Activated CD8-positive, alpha-beta memory T cell treated with anti-CD3 and anti-CD28 coated beads, Interleukin-2, amount 50 U/mL, for 48 hours (primary cell): Measurements from ENCODE around the gene DLG5.
A peak's percentile ranks its signal among the peaks of the same experiment; 100 is the strongest.

Experiments
- DNase-seq: peaks from one replicate; pipeline ENCODE4 v3.0.0-alpha.2; 2020

DLG5 gene

DNA sequence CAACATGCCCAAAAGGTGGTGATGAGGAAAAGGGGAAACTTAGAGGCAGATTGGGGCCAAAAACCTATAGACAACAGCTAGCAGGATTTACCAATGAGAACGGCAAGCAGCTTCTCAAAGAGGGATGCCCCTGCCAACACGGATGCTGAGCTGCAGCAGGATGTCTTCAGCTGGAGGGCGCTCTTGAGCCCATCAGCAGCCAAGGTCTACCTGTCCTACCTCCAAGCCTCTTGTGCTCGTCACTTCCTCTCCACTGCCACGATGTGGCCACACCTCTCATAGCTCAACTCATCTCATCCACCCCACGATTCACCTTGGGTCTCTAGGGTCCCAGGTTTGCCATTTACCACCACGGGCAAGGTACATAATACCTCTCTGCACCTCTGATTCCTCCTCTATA, 36.5 kb downstream of the DLG5 start:
- DNase-seq = no peak

GRCh38 chr10:77889277-77889903, 37.2 kb downstream of the DLG5 start:
- DNase-seq = no peak

- DNase-seq = no peak
These were observed 38.2 kb downstream of the DLG5 start for GRCh38 chr10:77888356-77888703.

- peak; percentile 20 for DNase-seq
These were observed 38.8 kb downstream of the DLG5 start for GRCh38 chr10:77887631-77888355.

DNA sequence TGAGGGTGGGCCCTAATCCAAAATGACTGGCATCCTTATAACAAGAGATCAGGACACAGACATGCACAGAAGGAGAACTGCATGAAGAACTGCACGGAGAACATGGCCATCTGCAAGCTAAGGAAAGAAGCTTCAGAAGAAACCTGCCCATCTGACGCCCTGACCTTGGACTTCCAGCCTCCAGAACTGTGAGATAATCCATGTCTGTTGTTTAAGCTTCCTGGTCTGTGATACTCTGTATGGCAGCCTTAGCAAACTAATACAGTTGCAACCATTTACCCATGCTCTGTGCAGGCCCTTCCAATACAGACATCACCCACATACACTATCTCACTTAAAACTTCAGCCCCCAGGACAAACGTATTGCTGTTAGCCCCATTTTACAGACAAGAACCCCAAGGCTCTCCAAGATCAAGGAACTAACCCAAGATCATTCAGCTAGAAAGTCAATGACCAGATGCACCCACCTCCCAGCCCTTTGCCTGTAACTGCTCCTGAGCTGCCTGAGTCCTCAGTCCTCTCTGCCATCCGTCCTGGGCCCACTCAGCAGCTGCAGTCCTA, 39.7 kb downstream of the DLG5 start:
- no peak for DNase-seq

GRCh38 chr10:77884181-77884580, 42.4 kb downstream of the DLG5 start:
- no peak for DNase-seq

DNA sequence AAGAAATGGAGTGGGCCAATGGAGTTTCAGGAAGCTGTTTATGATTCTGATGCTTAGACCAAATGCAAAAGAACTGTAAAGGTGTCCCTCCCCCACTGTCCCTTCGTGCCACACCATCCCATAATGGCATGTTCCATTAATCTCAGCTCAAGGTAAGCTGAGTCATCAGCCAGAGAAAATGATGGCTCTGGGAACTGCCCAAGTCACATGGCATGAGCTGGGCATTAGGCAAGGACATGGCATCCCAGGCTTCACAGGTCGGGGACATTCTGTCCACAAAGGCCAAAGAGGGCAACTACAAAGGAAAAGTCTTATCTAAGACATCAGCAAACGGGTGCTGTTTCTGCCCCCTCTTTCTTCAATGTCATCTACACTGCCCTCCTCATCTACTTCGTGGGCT, 44.9 kb downstream of the DLG5 start:
- no peak for DNase-seq

DNA sequence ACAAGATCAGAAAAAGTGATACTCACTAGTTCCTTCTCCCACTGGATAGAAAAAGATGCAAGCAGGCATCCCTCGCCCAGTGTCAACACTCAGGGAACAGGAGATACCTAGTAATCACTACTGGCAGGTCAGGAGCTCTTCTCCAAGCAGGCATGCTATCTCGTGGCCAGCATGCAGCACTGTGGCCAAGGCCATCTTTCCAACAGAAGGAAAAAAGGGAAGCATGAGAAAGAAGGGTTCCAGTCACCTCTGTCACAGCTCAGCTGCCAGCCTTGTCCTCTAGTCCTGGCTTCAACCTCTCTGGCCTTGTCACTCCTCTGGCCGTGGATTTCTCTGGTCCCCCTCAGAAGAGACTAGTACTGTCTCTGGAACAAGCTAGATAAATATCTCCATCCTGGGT, 45.3 kb downstream of the DLG5 start:
- no peak for DNase-seq

- DNase-seq = no peak
These were observed 46.8 kb downstream of the DLG5 start for GRCh38 chr10:77879710-77880109.

GRCh38 chr10:77879065-77879464, 47.5 kb downstream of the DLG5 start:
- DNase-seq = no peak

GRCh38 chr10:77877441-77878344, 48.9 kb downstream of the DLG5 start:
- peak; percentile 58 for DNase-seq

- DNase-seq = no peak
These were observed 50.8 kb downstream of the DLG5 start for GRCh38 chr10:77875730-77876129.

DNA sequence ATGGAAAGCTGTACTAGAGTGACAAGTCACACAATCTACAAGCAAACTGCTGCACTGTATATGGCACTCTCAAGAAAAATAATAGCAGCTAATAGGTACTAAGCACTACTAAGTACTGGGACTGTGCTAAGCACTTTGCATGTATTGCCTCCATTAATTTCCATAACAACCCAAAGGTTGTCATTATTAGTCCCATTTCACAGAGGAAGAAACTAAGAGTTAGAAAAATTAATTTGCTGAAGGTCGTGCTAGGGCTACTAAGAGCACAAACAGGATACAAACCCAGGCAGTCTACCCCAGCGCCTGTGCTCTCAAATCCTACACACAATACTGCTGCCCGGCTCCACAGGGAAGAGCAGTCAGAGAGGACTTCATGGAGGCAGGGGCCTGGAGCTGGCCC, 51.7 kb downstream of the DLG5 start:
- no peak for DNase-seq

DNA sequence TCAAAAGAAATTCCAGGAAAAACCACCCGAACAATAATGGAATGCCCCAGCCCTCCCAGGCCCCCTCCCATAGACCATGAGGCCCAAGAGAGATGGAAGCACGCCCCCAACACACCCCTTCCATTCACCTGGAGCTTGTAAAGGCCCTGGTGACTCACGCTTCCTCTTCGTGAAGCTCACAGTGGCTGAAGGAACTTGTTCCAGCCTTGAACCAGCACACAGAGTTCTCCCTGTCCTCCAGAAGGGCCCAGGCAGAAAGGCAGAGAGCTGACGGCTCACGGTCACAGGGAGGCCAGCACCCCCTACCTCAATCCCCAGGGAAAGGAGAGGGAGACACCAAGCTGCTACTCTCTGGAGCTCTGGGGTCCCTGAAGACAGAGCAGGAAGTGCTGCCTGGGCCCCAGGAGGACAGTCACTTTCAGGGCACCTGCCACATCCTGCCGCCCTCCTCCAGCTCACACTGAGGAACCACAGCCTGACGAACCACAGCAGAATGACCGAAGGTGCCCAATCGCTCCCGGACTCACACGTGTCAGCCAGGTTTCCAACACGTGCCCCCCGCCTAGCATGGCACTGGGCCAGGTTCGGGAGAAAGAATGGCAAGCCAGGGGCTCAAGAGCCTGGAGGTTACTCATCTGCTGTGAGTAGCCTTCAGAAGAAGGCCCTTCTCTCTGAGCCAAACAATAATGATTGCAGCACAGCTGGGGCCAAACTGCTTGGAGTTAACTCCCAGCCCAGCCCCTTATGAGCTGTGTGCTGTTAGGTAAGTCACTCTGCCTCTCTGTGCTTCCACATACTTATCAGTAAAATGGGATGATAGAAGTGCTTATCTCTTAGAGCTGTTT, 52.8 kb downstream of the DLG5 start:
- DNase-seq = peak; percentile 71

DNA sequence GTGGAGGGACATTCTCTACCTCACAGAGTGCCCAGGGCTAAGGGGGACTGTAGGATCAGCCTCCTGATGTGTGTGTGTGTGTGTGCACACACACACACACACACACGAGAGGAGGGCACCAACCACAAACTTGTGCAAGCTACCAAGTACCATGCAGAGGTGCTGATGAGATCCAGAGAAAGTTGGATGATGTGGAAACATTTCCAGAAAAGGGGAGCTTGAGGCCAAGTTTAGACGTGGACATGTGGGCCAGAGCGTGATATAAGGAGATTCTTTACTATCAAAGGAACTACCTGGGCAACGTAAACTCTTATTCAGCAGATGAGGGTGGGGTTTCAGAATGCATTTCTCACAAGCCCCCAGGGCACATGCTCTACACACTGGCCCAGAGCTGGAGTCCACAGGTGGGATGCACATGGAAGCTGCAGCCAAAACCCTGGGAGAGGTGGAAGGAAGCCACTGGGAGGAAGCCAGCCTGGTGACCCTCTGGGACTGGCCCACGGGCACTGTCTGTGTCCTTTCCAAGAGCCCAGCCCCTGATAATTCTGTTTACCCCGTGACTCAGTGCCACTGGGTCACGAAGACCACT, 53.5 kb downstream of the DLG5 start:
- DNase-seq = no peak

DNA sequence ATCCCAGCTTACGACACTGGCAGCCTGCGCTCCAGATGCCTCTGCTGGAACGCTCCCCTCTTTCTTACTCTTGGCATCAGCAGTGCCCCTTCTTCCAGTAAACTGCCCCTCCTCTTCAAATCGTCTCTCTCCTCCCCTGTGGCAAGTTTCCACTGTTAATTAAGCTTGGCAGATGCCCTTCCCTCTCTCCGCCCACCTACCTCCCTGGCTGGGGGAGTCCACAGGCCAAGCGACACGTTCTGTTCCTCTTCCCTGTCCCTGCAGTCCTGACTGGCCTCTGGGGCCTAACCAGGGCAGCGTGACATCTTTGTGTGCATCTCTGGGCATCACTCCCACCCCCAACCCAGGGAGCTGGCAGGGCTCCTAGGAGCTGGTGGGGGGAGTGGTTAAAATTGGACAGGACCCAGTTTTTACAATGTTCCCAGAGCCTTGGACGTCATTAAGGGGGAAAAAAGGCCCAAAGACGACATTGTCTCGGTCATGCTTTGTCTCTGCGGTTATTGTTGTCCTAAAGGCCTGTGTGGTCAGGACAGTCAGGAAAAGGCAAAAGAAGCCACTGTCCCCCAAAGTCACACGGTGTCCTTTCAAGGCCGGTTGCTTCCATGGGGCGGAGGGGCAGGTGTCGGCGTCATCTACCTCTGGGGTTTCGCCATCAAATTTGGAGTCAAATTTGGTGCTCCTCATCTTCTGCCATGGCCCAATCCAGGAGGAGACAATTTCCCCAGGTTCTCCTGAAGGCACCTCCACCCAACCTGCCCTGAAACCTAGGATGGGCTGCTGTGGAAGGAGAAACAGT, 54.2 kb downstream of the DLG5 start:
- DNase-seq = no peak

DNA sequence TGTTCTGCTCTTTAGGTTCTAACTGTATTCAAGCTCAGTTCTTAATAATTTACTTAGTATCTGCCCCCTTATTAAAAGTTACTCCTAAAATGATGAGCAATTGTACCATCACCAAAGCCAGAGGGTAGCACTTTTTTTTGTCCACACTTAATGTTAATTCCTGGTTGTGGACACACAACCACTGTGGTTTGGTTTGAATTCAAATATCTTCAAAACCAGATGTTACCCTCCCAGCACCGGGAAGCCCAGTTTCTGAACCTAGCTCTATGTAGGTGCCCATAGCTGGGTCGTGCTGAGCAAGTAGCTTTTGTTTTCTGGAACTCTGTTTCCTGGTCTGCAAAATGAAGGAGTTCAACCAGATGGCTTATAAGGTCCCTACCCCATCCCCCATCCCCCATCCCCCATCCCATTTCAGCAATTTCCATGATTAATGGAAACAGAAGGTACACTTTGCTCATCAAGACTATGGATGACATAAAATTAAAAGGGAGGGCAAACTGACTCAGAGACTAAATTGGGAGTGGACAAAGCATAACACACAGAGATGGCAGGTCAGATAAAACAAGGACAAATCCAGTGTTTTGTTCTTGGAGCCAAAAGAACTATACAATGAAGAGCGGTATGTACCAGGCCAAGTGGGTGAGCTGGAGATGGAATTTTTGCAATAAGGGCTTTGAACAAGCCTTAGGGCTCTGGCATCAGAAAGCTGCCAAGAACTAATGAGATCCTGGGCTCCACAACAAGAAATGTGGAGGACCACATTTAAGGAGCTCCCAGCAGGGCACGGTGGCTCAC, 56.7 kb downstream of the DLG5 start:
- no peak for DNase-seq

DNA sequence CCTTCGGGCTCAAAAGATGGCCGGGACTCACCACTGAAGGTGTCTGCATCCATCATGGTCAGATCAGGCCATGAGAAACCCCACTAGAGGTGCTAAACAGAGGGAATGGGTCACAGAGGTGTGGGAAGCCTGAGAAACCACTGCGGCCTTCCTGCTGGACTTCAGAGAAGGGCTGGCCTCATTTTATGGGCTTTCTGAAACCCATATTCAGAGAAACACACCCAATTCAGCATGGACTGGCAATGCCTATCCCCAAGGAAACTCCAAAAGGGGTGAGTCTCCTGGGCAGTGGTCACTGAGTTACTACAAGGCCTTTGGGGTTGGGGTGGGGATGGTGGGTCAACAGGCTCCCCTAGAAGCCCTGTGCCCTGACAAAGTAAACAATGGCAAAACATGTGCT, 58.0 kb downstream of the DLG5 start:
- DNase-seq = no peak

DNA sequence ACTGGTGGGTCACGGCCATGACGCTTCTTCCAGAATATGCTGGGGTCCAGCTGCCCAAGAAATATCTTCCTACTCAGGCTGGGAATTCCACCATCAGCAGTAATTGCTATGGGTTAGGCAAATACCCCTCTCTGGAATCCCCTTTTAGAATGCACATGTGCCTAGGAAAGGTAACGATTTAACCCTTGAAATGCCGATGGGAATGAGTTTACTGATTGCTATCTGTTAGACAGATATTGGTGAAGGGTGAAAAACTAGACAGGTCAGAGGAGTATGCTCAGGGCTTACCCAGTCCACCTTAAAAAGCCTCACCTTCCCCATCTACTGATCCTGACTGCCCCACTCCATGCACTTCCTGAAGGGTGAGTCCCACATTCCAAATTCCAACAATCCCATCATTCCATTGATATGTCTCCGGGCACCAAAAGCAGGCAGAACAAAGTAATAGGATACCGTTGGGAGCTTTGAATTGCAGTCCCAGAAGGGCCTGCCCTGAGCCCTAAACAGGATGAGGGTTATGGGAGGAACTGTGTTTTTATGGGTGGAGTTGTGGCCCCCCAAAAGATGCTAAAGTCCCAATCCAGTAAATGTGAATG, 59.3 kb downstream of the DLG5 start:
- no peak for DNase-seq

- no peak for DNase-seq
These were observed 60.0 kb downstream of the DLG5 start for GRCh38 chr10:77866598-77866997.
